NK-92 (cell line): ENCODE data around the gene NUP188.

ENCODE experiments used
- DNase-seq: peaks from one replicate; lab custom pipeline; 2025; ENCODE audit not compliant: unreplicated experiment; lab: John Stamatoyannopoulos, UW

The NUP188 gene

DNA sequence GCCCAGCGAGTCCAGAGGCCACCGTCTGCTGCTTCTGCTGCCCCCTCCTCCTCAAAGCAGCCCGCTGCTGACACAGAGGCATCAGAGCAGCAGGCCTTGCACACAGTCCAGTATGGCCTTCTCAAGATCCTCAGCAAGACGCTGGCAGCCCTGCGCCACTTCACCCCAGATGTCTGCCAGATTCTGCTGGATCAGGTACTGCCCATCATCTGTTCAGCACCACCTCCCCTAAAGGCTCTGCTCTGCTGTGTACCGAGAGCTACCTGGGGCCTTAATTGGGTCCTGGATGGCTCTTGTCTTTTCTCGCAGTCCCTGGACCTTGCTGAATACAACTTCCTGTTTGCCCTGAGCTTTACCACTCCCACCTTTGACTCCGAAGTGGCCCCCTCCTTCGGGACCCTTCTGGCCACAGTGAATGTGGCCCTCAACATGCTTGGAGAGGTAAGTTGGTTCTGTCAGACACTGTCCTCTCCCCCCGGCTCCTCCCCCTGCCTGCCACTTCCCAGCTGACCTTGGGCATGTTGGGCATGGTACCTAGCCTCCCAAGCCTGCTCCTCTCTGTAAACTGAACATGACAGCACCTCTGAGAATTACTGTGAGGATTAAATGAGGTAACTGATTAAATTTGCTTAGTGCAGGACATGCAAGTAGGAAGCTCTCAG is 58.0 kb downstream of the NUP188 start:
- no peak for DNase-seq

- DNase-seq, result no peak
Measured at GRCh38 chr9:129006328-129007034, 59.0 kb downstream of the NUP188 start.

- DNase-seq, result no peak
Measured at GRCh38 chr9:129007035-129007765, 59.7 kb downstream of the NUP188 start.

- DNase-seq, result no peak
Measured at GRCh38 chr9:129007766-129008468, 60.4 kb downstream of the NUP188 start.

DNA sequence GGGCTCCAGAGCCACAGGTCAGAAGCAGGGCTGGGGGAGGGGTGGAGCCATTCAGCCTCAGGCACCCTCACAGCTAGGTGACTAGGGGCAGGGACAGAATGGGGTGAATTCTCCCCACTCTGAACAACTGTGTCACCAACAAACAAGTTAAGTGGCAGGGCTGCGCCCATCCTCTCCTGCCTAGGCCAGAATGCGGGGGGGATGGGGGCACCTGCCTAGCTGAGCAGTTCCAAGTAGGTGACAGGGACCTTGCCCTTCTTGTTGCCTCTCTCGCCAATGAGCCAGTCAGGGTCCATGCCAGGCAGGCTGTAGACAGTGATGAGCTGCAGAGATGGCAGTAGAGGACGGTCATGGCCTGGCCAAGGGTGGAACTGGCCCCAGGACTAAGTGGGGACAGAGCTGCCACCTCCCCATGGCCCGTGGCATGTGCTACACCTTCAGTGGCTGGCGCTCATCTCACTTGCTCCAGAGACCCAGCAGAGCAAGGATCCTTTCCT is 61.0 kb downstream of the NUP188 start:
- DNase-seq, result no peak

DNA sequence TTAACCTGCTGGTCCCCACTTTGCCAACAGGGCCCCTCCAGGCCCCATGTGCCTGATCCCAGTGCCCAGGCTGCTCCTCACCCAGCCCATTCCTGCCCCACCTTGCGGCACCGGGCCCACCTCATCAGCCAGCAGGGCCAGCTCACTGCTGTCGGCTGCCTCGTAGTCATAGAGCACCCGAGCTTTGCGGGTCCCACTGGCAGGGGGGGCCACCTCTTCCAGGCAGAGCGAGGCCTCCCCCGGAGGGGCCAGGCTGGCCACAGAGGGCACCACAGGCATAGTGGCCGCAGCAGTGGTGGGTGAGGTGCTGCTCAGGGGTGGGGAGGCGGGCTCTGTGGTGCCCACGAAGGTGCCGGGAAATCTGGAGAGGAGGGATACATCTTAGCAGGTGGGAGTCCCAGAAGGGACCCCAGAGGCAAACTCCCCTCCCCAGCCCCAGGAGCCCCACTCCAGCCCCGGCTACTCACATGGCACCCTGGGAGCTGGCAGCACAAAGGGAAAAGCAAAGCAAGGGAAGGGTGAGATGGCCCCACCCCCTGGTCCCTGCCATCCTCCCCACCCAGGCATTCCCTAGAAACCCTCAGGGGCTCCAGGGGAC is 61.6 kb downstream of the NUP188 start:
- DNase-seq, result no peak

DNA sequence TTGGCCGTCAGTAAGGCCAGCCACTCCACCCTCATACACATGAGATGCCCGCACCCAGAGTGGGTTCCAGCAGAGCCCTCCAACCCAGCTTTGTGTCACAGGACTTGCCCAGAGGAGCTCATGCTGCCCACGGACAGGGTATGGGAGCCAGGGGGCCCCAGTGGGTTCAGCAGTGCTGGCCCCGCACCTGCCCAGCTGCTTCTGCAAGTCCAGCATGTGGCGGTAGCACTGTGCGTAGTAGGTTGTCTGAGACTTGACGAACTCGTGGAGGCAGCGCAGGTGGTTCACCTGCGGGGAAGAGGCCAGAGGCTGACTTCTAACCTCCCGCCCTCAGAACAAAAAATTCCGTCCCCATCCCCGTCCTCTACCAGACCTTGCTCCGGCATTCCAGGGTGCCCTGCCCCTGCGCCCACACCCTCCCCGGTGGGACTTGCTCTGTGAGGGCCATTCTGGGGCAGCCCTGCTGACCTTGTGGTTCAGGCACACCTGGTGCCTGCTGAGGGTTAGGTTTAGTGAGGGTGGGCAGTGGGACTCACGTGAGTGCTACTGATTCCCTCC is 62.2 kb downstream of the NUP188 start:
- DNase-seq, result no peak

DNA sequence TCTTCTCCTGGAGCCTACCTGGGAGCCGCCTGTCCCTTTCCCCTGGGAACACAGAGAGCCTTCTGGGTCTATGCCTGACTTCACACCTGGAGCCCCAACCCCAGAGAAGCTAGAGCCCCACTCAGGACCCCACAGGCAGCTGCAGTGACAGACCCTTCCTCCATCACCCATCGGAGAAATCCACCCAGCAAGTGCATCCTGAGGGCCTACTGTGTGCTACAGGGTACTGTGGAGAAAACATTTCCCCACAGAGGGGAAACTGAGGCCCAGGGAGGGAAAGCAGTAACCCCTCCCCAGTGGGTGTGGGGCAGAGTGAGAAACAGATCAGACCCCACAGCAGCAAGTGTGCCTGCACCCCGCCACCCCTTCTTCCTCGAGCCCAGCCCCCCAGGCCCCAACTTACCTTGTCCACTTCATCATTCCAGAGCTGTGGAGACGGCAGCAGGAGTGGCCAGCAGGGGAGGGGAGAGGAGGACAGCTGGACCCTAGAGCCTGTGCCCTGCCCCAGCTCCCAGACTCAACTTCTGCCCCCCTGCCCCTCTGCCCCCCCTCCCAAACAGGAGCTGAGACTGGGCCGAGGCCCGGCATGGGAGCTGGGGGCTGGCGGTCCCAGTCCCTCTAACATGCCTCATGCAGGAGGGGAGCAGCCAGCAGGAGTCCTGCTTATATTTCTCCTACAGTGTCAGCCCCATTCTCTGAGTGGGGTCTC is 62.9 kb downstream of the NUP188 start:
- DNase-seq, result no peak

- DNase-seq, result no peak
Measured at GRCh38 chr9:129011170-129011569, 63.7 kb downstream of the NUP188 start.

DNA sequence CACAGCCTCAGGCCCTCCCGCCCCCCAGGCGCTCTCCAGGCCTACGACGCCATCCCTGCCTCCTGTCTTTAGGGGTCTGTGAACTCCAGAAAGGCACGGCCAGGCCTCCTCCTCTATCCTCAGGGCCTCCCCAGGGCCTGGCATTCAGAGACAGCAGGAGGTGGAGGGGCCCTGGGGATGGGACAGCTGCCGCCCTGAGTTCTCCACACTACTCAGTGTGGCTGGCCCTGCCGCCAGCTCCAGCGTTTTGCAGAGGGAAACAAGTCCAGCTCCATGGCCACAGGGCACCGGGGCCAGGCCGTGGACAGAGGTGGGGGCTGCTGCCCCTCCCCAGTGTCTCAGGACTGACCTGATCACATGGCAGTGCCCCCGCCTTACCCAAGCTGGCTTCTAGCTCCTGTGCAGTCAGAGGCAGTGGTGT is 64.3 kb downstream of the NUP188 start:
- DNase-seq, result no peak

- no peak for DNase-seq
Measured at GRCh38 chr9:129012343-129012742, 64.8 kb downstream of the NUP188 start.

GRCh38 chr9:129012893-129013448 is 65.5 kb downstream of the NUP188 start:
- no peak for DNase-seq

DNA sequence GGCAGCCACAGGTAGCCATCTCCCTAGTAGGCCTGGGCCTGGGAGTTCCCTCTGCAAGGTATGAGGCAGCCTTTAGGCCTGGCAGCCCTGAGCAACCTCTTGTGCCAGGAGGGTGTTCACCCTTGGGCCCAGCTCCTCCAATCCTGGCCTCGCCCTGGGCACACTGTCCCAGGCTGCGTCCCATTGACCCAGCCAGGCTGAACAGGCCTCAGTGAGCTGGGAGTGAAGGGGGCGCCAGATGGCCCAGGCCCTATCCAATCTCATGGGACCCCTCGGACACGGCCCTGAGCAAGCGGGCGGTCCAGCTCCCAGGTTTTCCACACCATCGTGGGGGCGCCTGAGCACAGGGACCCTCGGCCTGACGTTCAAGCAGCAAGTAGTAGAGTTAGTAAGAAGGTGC is 66.2 kb downstream of the NUP188 start:
- DNase-seq, result no peak

GRCh38 chr9:129014124-129014523 is 66.6 kb downstream of the NUP188 start:
- DNase-seq, result no peak

- no peak for DNase-seq
Measured at GRCh38 chr9:129014608-129015007, 67.1 kb downstream of the NUP188 start.

DNA sequence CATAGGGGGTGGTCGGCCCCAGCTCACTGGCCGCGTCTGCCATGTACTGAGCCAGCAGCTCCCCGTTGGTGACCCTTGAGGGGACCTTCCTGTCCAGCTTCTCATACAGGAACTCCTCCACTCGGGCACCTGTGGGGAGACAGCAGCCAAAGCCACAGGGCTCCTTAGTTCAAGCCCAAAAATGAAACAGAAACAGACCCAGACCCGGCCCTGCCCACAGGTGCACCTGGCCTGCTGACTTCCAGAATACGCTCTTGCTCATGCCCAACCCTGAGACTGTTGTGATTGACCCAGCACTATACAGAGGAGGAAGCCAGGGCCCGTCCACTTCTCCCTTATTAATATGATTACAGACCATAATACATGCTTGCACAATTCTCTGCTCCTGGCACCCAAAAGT is 73.6 kb downstream of the NUP188 start:
- no peak for DNase-seq

- no peak for DNase-seq
Measured at GRCh38 chr9:129022037-129022436, 74.5 kb downstream of the NUP188 start.

GRCh38 chr9:129023036-129023907 is 75.8 kb downstream of the NUP188 start:
- DNase-seq, result no peak

DNA sequence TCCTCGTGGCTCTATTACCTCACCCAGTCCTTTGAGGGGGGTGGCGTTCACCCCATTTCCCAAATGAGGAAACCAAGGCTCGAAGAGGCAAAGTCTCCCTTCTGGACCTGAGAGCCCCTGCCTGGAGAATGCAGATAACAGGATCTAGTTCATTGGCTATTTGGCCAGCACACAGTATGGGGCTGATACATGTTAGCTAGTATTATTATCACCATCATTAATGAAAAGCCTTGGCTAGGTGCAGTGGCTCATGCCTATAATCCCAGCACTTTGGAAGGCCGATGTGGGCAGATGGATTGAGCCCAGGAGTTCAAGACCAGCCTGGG is 76.4 kb downstream of the NUP188 start:
- DNase-seq, result no peak
